Right lobe of liver (tissue), 4 donors: ENCODE data around the gene IGF2.

Source experiments
- CTCF ChIP-seq, 4 donors: fragments of 200-600 bp in 3 of 4; fragments of 450-650 bp in 1 of 4; IDR thresholded peaks; one replicate each; pipeline versions ENCODE4 v1.5.1 to v1.8.0; 2016 to 2022; ENCODE audit warnings: antibody characterized with exemption in 4 of 4, mild to moderate bottlenecking in 2 of 4
- POLR2A ChIP-seq: fragments of 450-650 bp; IDR thresholded peaks from one replicate; pipeline ENCODE4 v1.6.1; 2017; ENCODE audit warnings: antibody characterized with exemption, mild to moderate bottlenecking
- donor health status: DM: no; HTN: no; CAD: no.
- donor health status: DM: no; HTN: no; CAD: no.
- donor health status: DM: no; HTN: yes; CAD: no.

- TF ChIP-seq POLR2A (peak; percentile 59), CTCF (IDR thresholded peaks at IDR 0.05) (no peak)
These were observed 19.1 kb upstream of the IGF2 start for GRCh38 chr11:2158296-2158737.
